Peyer's patch (tissue), 4 donors: ENCODE data around the gene CYB5R3. TPM values are rescaled to one million over a fixed set of nuclear protein-coding genes. Genes with fewer than 3 reads are reported as not detected.
"Not testable (repeated sequence)": the region's sequence is repeated elsewhere in the genome, so short reads cannot be mapped to it uniquely, and the experiment has no call there.

Experiments
- DNase-seq, 3 donors: peaks; one replicate each; pipeline ENCODE4 v3.0.0-alpha.2; 2017 to 2019
- H3K27ac ChIP-seq, 4 donors: fragments of 200-600 bp; sonication (generic); one replicate each; pipeline ENCODE4 v1.5.1; 2016 to 2019
- H3K27me3 ChIP-seq, 2 donors: fragments of 200-600 bp; sonication (generic); one replicate each; pipeline ENCODE4 v1.5.1; 2019
- H3K36me3 ChIP-seq, 3 donors: fragments of 200-600 bp; sonication (generic); one replicate each; pipeline ENCODE4 v1.5.1; 2016 to 2019
- H3K4me1 ChIP-seq, 4 donors: fragments of 200-600 bp; sonication (generic); one replicate each; pipeline ENCODE4 v1.5.1; 2016 to 2019
- H3K4me3 ChIP-seq, 4 donors: fragments of 200-600 bp; sonication (generic); 1 replicate in 3 of 4; 2 replicates in 1 of 4; pipeline ENCODE4 v1.5.1; 2016 to 2019; ENCODE audit warnings: mild to moderate bottlenecking in 1 of 4
- H3K9me3 ChIP-seq, 4 donors: fragments of 200-600 bp; sonication (generic); one replicate each; pipeline ENCODE4 v1.5.1; 2016 to 2019; ENCODE audit warnings: mild to moderate bottlenecking in 1 of 4
- CTCF ChIP-seq, 6 experiments: fragments of 450-650 bp in 4 of 6; fragments of 200-600 bp in 2 of 6; sonication (generic) in 1 of 6; IDR thresholded peaks; one replicate each; pipeline ENCODE4 v1.5.1; 2017 to 2019; ENCODE audit warnings: antibody characterized with exemption in 6 of 6, mild to moderate bottlenecking in 3 of 6, moderate library complexity in 1 of 6
- POLR2A ChIP-seq, 2 donors: fragments of 450-650 bp; IDR thresholded peaks; one replicate each; pipeline ENCODE4 v1.5.1; 2017; ENCODE audit warnings: antibody characterized with exemption in 2 of 2, mild to moderate bottlenecking in 2 of 2, moderate library complexity in 2 of 2
- total RNA-seq, 4 donors: library from RNA; depleted of rRNA; stranded (reverse); fragments of >200 nt; gene quantifications; one replicate each; pipeline ENCODE4 v1.1.0, GENCODE V29; 2016

CYB5R3 gene
- total RNA-seq, 4 donors from 2014 or later: 59.4 to 147 (median 117) TPM

- no peak overlapping the region for H3K4me3 ChIP-seq
- peaks cover 0 to 59% (median 0%) of the 10 kb centered on the region in 3 donors for H3K36me3 ChIP-seq
- DNase-seq: no peak
- H3K4me1 ChIP-seq: peaks cover 0 to 22% (median 16%) of the 10 kb centered on the region in 4 donors
- H3K27me3 ChIP-seq: no peaks in the 10 kb centered on the region
- no peaks in the 10 kb centered on the region for H3K9me3 ChIP-seq
- no peak overlapping the region for H3K27ac ChIP-seq
- TF ChIP-seq POLR2A (IDR thresholded peaks at IDR 0.05) (no peak), CTCF (IDR thresholded peaks at IDR 0.05) (no peak)
These were observed 27.0 kb downstream of the CYB5R3 start for GRCh38 chr22:42622061-42622710.

- Histone ChIP-seq H3K27me3 (no peaks in the 10 kb centered on the region), H3K4me3 (no peak overlapping the region), H3K9me3 (no peaks in the 10 kb centered on the region), H3K36me3 (peaks cover 0 to 53% (median 0%) of the 10 kb centered on the region in 3 donors), H3K4me1 (peaks cover 0 to 22% (median 19%) of the 10 kb centered on the region in 4 donors), H3K27ac (peak overlapping the region in 1 of 4 donors; percentile 6)
- peak; percentile 64 to 83 (median 80) for DNase-seq
- TF ChIP-seq POLR2A (IDR thresholded peaks at IDR 0.05): no peak
- peak; percentile 85 to 92 (median 87) for TF ChIP-seq CTCF (IDR thresholded peaks at IDR 0.05)
These were observed 27.6 kb downstream of the CYB5R3 start for GRCh38 chr22:42621505-42622002.

- TF ChIP-seq POLR2A (IDR thresholded peaks at IDR 0.05): no peak
- peaks cover 0 to 32% (median 19%) of the 10 kb centered on the region in 4 donors for H3K4me1 ChIP-seq
- peak overlapping the region in 1 of 4 donors; percentile 44 for H3K27ac ChIP-seq
- no peak for DNase-seq
- peaks cover 0 to 38% (median 0%) of the 10 kb centered on the region in 3 donors for H3K36me3 ChIP-seq
- H3K27me3 ChIP-seq: no peaks in the 10 kb centered on the region
- no peaks in the 10 kb centered on the region for H3K9me3 ChIP-seq
- no peak overlapping the region for H3K4me3 ChIP-seq
These were observed 29.1 kb downstream of the CYB5R3 start for GRCh38 chr22:42620084-42620483.

DNA sequence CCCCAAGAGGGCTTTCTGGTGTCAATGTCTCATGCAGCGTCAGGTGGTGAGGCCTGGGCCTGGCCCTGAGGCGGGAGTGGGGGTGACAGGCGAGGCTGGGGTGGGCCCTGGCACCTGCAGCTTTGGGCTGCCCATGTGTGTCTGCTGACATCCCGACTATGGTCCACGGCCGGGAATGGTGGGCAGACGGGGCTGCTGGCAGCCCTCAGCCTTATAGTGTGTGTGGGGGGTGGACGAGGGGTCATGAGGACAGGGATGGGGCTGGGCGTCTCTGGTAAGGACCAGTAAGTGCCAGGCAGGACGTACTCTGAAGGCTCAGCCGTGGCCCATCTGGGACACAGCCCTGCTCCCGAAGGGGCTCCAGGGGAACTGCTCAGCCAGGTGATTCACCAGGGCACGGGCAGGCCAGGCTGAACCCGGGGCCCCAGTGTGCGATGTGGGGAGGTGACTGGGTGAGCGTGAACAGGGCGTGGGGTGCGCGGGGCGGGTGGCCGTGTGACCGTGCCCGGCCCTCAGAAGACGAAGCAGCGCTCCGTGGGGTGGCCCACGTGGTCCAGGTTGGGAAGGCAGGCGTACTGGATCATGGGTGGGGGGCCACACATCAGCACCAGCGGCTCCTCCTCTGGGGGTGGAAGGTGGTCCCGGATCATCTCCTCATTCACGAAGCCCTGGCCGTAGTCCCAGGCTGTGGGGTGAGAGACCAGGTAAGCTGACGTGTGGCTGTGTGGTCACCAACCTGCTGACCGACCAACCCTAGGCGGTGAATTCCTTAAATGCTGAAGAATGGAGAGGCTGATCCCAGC, 29.7 kb downstream of the CYB5R3 start:
- peaks cover 0 to 32% (median 19%) of the 10 kb centered on the region in 4 donors for H3K4me1 ChIP-seq

GRCh38 chr22:42617155-42617983, 31.8 kb downstream of the CYB5R3 start:
- H3K36me3 ChIP-seq: peaks cover 0 to 15% (median 0%) of the 10 kb centered on the region in 3 donors
- H3K4me3 ChIP-seq: no peak overlapping the region
- TF ChIP-seq CTCF (IDR thresholded peaks at IDR 0.05) (no peak), POLR2A (IDR thresholded peaks at IDR 0.05) (no peak)
- DNase-seq: no peak
- H3K9me3 ChIP-seq: no peaks in the 10 kb centered on the region
- H3K27me3 ChIP-seq: no peaks in the 10 kb centered on the region
- peaks cover 4 to 44% (median 14%) of the 10 kb centered on the region in 4 donors for H3K4me1 ChIP-seq
- H3K27ac ChIP-seq: no peak overlapping the region

More for the DNA sequence above, 29.7 kb downstream of the CYB5R3 start:
- Histone ChIP-seq H3K9me3 (no peaks in the 10 kb centered on the region), H3K27me3 (no peaks in the 10 kb centered on the region), H3K27ac (no peak overlapping the region), H3K36me3 (peaks cover 0 to 32% (median 0%) of the 10 kb centered on the region in 3 donors), H3K4me3 (no peak overlapping the region)
- TF ChIP-seq POLR2A (IDR thresholded peaks at IDR 0.05) (no peak), CTCF (IDR thresholded peaks at IDR 0.05) (no peak)
- peak in 1 of 3 donors; percentile 51 for DNase-seq

DNA sequence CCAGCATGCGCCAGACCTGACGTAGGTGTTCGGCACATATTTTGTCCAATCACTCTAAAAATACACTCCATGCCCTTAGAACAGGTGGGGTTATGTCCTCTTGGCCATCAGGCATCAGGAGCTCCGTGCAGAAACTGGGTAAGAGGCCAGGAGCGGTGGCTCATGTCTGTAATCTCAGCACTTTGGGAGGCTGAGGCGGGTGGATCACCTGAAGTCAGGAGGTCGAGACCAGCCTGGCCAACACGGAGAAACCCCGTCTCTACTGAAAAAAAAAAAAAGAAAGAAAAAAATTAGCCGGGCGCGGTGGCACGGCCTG, 33.4 kb downstream of the CYB5R3 start:
- H3K9me3 ChIP-seq, H3K27me3 ChIP-seq: not testable (repeated sequence)
- Histone ChIP-seq H3K4me1 (peaks cover 4 to 42% (median 13%) of the 10 kb centered on the region in 4 donors), H3K4me3 (peak overlapping the region; percentile 37 to 89 (median 82)), H3K36me3 (peaks cover 0 to 14% (median 0%) of the 10 kb centered on the region in 3 donors), H3K27ac (peak overlapping the region; percentile 93 to 98 (median 97))
- DNase-seq: peak in 1 of 3 donors; percentile 61
